ENCODE data around the gene COQ7. TPM values are rescaled to one million over a fixed set of nuclear protein-coding genes. Genes with fewer than 3 reads are reported as not detected.

The COQ7 gene
- total RNA-seq, 1 donor from 2014 or later = 29.2 TPM

DNA sequence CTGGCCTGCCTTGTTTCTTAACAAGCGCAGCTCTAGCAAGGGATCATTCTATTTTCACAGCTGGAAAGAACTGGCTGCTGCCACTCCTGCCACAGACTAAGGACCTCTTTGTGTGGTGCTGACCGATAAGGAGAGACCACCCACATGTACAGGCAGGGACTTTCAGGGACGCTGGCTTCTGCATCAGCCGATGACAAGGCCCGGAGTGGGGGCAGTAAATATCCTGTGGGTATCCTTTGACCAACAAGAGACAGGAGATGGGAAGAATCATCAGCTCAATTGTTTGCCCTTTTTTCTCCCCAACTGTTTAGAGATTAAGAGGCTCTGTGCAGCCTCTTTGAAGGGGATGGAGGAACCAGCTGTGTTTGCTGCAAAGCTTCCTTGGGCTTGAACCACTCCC lies 37.2 kb downstream of the COQ7 start:
- Mint-ChIP-seq H3K36me3 (no peaks in the 10 kb centered on the region), H3K4me1 (peaks cover 8% of the 10 kb centered on the region), H3K4me3 (no peak overlapping the region), H3K27ac (no peak overlapping the region), H3K27me3 (ENCODE audit: low read depth) (no peaks in the 10 kb centered on the region), H3K9me3 (peaks cover 5% of the 10 kb centered on the region)
- DNase-seq (ENCODE audit: low spot score in 2 of 2, unreplicated experiment in 2 of 2) = no peak
- TF ChIP-seq CTCF (IDR thresholded peaks at IDR 0.05; ENCODE audit: unreplicated experiment) = no peak

DNA sequence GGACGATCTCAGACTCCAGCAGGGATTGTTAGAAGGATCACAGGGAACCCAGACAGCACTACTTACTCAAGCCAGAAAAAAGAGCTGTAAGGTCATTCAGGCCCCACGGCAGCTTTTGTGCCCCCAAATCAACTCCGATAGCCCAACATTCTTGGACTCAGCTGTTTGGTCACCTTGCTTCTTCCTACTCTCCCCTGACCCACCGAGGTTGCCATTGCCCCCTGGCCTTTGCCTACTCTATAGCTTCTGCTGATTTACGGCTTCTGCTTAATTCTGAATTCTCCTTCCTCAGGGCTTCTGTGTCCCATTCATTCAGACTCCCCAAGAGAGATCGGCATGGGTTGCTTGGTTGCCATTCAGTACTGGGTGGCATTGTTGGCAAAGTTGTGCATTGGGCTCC lies 37.7 kb downstream of the COQ7 start:
- H3K36me3 Mint-ChIP-seq = no peaks in the 10 kb centered on the region
- DNase-seq (ENCODE audit: low spot score in 2 of 2, unreplicated experiment in 2 of 2) = no peak
- no peaks in the 10 kb centered on the region for H3K27me3 Mint-ChIP-seq (ENCODE audit: low read depth)
- H3K4me1 Mint-ChIP-seq = peaks cover 8% of the 10 kb centered on the region
- no peak for TF ChIP-seq CTCF (IDR thresholded peaks at IDR 0.05; ENCODE audit: unreplicated experiment)
- no peak overlapping the region for H3K27ac Mint-ChIP-seq
- no peak overlapping the region for H3K4me3 Mint-ChIP-seq
- H3K9me3 Mint-ChIP-seq = peaks cover under 1% of the 10 kb centered on the region

DNA sequence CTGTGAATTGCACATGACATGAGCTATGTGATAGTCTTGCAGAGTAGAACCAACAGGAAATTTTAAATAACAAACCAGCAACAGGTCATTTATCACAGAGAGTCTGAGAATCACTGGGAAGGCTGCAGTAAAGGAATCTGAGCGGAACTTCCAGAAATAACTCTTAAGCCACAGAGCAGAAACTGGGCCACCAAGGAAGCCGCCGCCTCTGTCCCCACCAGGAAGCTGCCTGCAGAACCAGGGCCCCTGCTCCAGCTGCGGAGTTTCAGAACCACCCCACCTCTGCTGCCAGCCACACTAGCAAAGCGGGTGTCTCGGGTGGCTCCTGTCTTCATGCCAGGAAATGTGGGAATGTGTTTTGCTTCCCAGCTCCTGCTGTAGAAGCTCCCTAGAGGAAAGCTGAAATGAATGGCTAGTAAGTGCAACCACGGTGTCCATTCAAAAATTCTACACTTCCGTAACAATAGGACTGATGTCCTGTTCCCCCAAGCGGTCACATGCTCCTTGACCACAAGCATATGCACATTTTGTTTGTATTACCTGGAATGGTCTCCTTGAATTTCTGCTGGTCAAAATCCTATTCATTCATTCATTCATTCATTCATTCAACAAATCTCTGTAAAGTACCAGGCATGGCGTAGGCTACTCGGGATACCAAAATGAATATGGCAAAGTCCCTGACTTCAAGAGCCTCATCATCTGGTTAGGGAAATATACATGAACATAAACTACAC lies 38.6 kb downstream of the COQ7 start:
- H3K4me3 Mint-ChIP-seq = no peak overlapping the region
- H3K9me3 Mint-ChIP-seq = no peaks in the 10 kb centered on the region
- H3K4me1 Mint-ChIP-seq = peaks cover 8% of the 10 kb centered on the region
- no peaks in the 10 kb centered on the region for H3K36me3 Mint-ChIP-seq
- no peaks in the 10 kb centered on the region for H3K27me3 Mint-ChIP-seq (ENCODE audit: low read depth)
- TF ChIP-seq CTCF (IDR thresholded peaks at IDR 0.05; ENCODE audit: unreplicated experiment) = no peak
- DNase-seq (ENCODE audit: low spot score in 2 of 2, unreplicated experiment in 2 of 2) = no peak
- no peak overlapping the region for H3K27ac Mint-ChIP-seq

DNA sequence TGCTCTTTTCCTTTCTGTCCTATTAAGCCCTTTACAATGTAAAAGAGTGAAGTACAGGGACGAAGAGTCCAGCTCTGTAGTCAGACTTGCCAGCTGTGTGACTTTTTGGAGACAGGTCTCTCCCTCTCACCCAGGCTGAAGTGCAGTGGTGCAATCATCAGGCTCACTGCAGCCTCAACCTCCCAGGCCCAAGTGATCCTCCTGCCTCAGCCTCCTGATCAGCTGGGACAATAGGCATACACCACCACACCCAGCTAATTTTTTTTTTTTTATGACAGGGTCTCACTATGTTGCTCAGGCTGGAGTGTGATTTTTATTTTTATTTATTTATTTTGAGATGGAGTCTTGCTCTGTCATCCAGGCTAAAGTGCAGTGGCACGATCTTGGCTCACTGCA lies 39.2 kb downstream of the COQ7 start:
- no peaks in the 10 kb centered on the region for H3K27me3 Mint-ChIP-seq (ENCODE audit: low read depth)
- H3K4me3 Mint-ChIP-seq = no peak overlapping the region
- no peaks in the 10 kb centered on the region for H3K36me3 Mint-ChIP-seq
- H3K9me3 Mint-ChIP-seq = no peaks in the 10 kb centered on the region
- peaks cover 8% of the 10 kb centered on the region for H3K4me1 Mint-ChIP-seq
- H3K27ac Mint-ChIP-seq = no peak overlapping the region
- TF ChIP-seq CTCF (IDR thresholded peaks at IDR 0.05; ENCODE audit: unreplicated experiment) = no peak
- DNase-seq (ENCODE audit: low spot score in 2 of 2, unreplicated experiment in 2 of 2) = no peak

- Mint-ChIP-seq H3K4me1 (peaks cover 13% of the 10 kb centered on the region), H3K27me3 (ENCODE audit: low read depth) (no peaks in the 10 kb centered on the region), H3K36me3 (no peaks in the 10 kb centered on the region), H3K9me3 (no peaks in the 10 kb centered on the region), H3K4me3 (no peak overlapping the region), H3K27ac (no peak overlapping the region)
- DNase-seq (ENCODE audit: low spot score in 2 of 2, unreplicated experiment in 2 of 2) = no peak
- no peak for TF ChIP-seq CTCF (IDR thresholded peaks at IDR 0.05; ENCODE audit: unreplicated experiment)
Observed at GRCh38 chr16:19108409-19109287, 41.2 kb downstream of the COQ7 start.
